Measurements from ENCODE around the gene BOLA3.

GRCh38 chr2:74102516-74102915 is 45.2 kb downstream of the BOLA3 start:
- no peak for TF ChIP-seq POLR2A (IDR thresholded peaks at IDR 0.05; ENCODE audit: low read depth, low read length)
- TF ChIP-seq CTCF (IDR thresholded peaks at IDR 0.05 in 2 of 3, conservative IDR thresholded peaks at IDR 0.05 in 1 of 3; ENCODE audit: control insufficient read depth in 2 of 3, extremely low read depth in 1 of 3, insufficient read depth in 1 of 3, low read depth in 3 of 3, low read length in 3 of 3), result no peak
- TF ChIP-seq SP1 (IDR thresholded peaks at IDR 0.05; ENCODE audit: low read depth, low read length), result no peak
- TF ChIP-seq SIN3A (IDR thresholded peaks at IDR 0.05; ENCODE audit: low read depth, low read length), result no peak
- TF ChIP-seq SKIL (IDR thresholded peaks at IDR 0.05; ENCODE audit: low read depth, poor library complexity, severe bottlenecking), result no peak
- TF ChIP-seq, protein P1, sequence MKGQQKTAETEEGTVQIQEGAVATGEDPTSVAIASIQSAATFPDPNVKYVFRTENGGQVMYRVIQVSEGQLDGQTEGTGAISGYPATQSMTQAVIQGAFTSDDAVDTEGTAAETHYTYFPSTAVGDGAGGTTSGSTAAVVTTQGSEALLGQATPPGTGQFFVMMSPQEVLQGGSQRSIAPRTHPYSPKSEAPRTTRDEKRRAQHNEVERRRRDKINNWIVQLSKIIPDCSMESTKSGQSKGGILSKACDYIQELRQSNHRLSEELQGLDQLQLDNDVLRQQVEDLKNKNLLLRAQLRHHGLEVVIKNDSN (IDR thresholded peaks at IDR 0.05; ENCODE audit: borderline replicate concordance, extremely low read length, insufficient read depth, low read depth, low read length), result no peak
- TF ChIP-seq POLR2AphosphoS5 (IDR thresholded peaks at IDR 0.05; ENCODE audit: low read length), result no peak
- no peak for TF ChIP-seq TAF1 (IDR thresholded peaks at IDR 0.05; ENCODE audit: borderline replicate concordance, low read depth, low read length)
- no peak for TF ChIP-seq BHLHE40 (IDR thresholded peaks at IDR 0.05; ENCODE audit: borderline replicate concordance in 1 of 2, low read depth in 2 of 2, low read length in 1 of 2)
- no peak for TF ChIP-seq TCF7 (IDR thresholded peaks at IDR 0.05; ENCODE audit: borderline replicate concordance)
